HUDEP-2 (cell line): ENCODE results near the gene PIK3AP1.

ENCODE experiments used
- DNase-seq, 76 experiments: peaks; one replicate each; lab custom pipeline; 2025; ENCODE audit not compliant: unreplicated experiment in 76 of 76; lab: John Stamatoyannopoulos, UW

PIK3AP1 gene

DNA sequence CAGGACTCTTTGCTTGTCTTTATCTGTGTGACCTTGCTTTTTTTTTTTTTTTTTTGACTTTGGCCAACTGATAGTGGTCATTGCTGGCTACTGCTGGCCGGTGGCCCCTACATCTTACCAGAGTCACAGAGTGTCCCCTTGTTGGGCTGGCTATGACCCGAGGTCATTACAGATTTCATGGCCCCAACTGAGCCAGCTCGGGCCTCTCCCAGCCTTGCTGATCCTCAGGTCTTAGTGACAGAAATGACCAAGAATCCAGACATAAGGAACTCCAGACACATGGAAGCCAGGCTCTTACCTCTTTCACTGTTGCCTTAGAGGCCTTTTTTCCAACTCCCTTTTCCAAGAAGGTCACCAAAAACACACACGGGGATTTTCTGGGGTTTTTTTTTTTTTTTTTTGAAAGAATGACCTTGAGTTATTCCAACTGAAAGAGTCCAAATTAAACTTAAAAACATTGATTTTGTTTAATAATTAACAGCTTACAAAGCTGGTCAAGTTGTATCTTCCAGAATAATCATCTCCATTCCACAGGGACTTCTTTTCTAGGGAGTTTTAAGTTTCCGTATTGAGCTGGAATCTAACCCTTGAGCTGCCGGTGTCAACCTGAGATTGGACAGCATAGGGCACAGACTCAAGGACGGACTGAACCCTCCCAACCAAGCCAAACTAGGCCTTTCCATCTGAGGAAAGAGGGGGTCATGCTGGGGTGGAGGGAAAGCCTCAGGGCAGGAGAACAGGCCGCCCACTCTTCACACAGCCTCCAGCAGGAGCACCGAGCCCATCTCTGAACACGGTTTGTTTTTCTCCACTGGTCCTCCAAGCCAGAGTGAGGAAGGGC is 43.8 kb downstream of the PIK3AP1 start:
- DNase-seq: no peak

DNA sequence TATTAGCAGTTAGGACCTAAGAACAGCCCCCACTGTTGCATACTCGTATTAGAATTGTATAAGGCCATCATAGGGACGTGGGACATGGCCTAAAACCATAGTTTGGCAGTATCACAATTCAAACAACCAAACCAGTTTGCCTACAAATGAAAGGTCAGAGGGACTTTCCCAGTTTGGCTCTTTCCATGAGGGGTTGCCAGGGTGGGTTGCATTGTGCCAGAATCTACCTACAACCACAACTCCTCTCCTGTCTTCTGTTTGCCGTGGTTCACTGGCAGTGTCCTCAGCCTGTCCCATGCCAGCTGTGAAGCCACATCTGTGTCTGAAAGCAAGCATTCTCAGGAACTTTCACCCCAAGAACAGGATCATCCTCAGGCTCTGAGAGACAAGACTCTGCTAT is 44.5 kb downstream of the PIK3AP1 start:
- no peak for DNase-seq

DNA sequence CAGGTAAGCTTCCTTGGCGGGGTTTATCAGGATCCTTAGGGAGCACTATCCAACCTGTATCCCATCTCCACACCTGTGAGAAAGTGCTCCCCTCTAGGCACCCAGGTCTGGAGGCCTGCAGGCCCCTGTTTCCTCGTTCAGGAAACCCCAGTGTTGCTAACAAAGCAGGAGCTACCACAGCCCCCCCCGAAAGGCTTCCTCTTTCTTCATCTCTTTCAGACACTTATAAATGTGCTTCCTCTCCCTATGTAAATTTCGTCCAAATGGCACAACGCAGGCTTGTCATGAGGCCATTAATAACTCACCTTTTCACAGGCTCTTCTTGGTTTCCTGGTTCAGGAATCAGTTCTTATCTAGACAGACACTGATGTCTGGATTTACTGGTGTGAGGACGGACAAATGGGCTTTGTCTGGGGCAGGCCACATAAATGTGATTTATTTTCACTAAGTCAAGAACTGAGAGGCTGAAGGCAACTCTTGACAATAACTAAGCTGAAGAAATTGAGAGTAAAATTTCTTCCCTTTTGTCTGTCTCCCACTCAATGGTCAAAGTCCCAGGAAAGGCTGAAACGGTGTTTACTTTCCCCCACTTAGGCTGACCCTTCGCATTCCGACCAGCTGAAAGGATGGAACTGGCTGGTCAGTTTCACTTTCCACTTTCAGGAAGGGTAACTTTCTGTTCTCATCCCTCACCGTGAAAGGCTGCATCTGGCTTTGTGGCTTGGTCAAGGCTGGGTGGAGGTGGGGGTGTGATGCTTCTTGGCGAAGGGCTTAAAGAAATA is 46.8 kb downstream of the PIK3AP1 start:
- DNase-seq: no peak

DNA sequence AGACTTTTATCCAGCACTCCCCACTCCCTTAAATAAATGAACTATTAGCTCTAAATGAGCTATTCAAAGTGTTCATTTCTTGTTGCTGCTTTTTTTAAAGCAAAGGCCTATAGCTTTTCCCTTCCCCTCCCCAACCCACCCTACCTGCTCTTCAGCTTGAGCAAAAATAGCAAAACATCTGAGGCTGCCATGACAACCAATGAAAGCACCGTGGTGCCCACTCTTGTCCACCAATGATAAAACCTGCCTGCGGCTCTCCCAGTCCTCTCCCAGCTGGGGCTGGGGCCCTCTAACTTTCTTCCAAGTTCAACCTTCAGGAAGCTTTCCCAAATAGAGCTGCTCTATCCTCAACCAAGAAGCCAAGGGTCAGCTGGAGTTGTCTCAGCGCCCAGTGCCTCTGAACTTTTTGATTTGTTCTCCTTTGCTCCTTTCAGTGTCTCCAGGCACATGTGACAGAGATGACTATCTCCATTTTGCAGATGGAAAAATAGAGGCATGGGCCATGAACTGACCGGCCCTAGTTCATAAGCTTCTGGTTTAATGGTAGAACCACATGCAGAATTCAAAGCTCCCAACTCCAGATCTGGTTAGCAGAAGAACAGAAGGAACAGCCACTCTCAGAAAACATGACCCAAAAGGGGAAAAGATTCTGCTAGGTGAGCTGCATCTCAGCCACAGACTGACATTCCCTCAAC is 47.7 kb downstream of the PIK3AP1 start:
- no peak for DNase-seq

DNA sequence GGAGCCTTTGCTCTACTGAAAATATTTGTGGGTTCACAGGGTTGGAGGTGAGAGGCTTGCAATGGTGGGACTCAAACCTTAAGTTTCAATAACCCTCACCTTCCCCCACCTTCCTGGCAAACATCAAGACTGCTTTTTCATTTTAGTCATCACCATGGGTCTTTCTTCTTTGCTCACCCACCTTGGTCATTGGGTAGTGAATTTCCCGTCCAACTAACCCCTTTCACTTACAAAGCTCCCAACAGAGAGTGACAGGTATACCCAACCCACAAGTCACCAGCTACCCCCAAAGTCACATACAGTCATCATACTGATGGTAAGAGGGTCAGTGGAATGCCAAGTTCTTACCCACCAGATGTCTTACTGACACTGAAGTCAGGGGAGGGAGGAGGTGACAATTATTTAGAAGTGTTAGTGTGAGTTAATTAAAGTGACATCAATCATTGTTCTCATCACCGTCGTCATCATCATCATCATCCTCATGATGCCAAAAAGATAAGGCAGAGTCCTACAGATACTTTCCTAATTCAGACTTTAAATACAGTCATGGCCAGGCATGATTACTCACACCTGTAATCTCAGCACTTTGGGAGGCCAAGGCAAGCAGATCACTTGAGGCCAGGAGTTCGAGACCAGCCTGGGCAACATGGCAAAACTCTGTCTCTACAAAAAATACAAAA is 49.0 kb downstream of the PIK3AP1 start:
- DNase-seq: no peak

DNA sequence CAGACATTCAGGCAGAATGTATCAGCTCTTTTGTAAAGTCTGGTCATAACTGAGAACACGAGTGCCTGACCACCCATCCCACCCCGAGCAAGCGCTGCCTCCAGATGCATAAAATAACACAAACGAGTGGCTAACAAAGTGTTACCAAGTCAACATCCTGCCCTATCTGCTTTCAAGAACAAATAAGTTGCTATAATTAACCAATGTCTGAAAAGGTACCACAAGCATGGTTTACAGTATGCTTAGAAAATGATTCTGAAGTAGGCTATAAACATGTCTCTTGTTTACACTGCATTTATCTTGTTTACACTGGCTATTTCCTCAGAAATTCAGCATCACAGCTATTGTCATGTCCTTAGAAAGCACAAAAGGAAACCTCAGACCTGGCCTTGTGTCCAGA is 49.5 kb downstream of the PIK3AP1 start:
- DNase-seq: no peak

DNA sequence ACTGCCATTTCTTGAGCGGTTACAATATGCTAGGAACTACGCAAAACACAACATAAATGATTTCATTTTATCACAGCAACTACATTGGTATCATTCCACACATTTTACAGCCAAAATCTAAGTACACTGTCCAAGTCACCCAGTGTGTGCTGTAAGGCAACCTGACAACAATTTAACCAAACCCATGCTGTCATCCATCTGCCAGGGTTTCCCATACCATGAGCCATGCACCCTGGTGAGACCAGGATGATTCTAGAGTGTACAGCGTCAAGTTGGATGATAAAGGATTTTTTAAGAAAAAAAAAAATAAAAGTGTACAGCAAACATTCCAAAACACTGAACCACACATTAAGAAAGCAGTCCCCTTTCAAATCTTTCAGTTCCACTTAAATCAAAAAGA is 52.9 kb downstream of the PIK3AP1 start:
- no peak for DNase-seq

DNA sequence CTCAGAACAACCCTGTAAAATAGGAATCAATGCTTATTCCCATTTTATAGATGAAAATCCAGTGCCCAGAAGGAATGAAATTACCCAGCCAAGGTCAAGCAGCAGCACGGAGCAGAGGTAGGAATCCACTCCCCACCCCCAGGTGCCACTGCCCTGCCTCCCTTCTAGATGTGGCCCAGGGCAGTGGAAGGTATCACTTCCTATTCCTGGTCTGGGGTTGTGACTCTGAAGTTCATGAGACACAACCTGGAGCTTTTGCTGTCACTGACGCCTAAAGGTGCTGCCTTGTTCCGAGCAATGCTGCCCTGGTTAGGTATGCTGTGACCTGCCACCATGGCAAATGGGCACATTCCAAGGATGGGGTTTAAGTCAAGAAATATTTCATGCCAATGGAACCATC is 53.6 kb downstream of the PIK3AP1 start:
- DNase-seq: no peak

DNA sequence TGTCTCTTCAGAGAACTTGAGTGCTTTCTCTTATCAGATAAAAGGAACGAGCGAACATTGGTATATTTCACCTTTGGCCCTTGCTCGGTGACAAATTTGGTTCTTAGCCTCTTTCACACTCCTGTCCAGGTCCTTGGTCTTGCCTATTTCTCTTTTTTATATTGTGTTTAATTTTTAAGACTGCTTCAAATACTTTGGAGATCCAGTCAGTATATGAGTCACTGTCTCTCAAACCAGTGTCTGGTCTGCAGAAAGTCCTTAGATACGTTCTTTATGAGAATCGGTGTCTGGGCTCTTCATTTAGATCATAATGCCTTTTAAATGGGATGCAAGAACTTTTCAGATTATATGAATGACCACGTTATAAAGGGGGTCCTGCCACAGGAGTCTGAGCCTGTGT is 55.0 kb downstream of the PIK3AP1 start:
- no peak for DNase-seq

DNA sequence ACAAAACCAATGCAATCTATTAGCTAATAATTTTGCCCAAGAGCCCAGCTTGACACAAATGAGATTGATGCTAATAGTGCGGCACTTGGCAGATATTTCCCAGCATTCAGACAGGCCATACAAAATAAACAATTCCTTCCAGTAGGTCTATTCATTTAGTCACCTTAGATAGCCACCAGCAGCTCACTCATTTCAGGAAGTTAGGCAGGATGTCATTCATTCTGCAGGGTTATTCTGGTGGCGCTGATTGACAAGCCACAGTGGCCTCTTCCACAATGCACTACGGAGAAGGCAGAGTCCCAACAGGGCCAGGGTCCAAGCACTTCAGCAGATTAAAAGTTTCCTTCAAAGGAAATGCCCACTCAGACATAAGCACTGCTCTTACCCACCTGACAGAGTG is 55.8 kb downstream of the PIK3AP1 start:
- no peak for DNase-seq

DNA sequence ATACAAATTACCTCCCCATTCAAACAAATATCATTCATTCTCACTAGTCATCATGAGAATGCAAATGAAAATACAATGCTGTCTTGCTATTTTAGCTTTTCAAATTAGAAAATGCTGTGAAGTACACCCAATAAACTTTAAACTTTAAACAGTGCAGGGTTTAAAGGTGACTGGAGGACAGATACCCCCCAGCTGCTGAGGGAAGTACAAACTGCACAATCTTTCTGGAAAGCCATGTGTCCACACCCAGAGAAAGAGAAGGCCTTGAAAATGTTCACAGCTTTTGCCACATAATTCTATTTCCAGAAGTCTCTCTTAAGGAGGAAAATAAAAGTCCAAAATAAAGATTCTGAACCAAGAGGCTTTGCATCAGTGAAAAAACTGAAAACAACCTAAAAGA is 56.5 kb downstream of the PIK3AP1 start:
- no peak for DNase-seq

DNA sequence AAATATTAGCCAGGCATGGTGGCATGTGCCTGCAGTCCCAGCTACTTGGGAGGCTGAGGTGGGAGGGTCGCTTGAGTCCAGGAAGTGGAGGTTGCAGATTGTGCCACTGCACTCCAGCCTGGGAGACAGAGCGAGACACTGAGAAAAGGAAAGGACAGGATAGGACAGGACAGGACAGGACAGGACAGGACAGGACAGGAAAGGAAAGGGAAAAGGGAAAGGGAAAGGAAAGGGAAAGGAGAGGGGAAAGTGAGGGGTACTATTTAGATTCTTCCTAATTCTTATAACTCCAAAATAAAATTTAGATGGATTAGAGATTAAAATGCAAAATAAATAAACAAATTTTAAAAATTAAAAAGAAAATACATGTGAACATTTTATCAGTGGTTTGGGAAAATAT is 58.7 kb downstream of the PIK3AP1 start:
- no peak for DNase-seq

DNA sequence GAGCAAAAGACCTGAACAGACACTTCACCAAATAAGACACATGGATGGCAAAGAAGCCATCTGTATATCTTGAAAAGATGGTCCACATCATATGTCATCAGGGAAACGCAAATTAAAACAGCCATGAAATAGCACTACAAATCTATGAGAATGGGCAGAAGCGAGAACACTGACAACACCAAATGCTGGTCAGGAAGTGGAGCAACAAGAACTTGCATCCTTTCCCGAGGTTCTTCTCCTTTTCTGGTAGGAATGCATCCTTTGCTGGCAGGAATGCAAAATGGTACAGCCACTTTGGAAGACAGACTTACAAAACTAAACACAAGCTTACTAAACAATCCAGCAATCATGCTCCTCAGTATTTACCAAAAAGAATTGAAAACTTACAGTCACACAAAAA is 60.0 kb downstream of the PIK3AP1 start:
- no peak for DNase-seq

DNA sequence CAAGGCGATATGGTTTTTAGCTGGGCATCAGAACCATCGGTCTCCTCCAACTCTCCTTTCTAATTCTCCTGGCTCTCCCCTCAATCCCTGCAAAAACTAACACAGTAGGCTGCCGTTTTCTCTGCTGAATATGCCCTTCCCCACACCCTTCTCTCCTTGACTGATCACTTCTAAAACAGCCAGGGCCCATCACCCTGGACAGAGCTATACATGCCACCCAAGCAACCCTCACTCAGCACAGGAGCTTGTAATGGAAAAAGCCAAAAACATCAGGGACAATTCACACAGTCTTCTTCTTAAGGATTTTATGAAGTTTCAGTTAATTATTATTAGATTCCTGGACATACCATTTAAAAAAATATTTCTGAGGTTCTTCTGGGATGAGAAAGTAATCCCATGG is 61.5 kb downstream of the PIK3AP1 start:
- DNase-seq: no peak

DNA sequence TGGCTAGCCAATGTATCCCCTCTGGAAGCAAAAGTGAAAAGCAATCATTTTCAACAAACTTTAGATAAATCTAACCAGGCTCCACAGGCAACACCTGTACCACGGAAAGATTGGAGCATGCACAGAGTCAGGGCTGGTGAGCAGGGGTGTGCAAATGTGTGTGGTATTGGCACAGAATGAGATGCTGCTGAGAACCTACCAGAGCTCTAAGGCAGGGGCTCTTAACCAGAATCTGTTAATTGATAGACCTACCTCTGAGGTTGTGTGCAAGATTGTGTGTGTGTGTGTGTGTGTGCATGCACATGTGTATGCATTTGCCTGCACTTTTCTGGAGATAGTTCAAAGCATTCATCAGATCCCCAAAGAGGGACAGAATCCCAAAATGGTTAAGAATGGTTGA is 62.9 kb downstream of the PIK3AP1 start:
- no peak for DNase-seq

DNA sequence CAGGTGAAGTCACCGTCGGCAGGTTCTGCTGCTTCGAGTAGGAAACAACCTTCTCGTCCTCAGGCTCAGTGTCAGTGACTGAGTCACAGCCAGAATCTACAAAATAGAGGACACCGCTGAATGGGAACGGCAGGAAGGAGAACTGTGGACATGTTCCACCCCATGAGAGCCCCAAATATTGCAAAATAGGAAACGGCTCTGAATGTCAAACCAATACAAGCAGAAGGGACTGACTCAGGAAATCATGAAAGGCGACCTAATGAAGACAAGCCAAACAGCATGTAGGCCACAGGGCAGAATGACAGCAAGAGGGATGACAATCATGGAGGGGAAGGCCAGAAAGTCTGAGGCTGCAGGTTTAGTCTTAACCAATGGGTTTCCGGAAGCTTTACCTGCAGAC is 63.5 kb downstream of the PIK3AP1 start:
- DNase-seq: no peak

DNA sequence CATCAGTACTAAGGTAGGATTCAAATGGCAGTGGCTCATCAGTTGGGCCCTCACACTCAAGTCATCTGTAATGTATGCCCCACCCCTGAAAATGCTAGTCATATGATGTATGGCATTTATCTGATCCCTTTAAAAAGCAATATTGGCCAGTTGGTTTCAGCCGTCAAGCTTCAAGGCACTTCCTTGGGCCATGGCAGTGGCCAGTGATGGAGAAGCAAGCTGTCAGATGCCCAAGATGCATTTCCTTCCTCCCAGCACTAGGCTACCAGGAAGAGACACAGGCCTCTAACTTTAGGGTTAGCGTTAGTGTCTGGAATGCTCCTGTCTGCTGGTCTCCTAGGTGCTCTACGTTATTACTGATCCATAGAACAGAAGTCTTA is 64.1 kb downstream of the PIK3AP1 start:
- DNase-seq: no peak

DNA sequence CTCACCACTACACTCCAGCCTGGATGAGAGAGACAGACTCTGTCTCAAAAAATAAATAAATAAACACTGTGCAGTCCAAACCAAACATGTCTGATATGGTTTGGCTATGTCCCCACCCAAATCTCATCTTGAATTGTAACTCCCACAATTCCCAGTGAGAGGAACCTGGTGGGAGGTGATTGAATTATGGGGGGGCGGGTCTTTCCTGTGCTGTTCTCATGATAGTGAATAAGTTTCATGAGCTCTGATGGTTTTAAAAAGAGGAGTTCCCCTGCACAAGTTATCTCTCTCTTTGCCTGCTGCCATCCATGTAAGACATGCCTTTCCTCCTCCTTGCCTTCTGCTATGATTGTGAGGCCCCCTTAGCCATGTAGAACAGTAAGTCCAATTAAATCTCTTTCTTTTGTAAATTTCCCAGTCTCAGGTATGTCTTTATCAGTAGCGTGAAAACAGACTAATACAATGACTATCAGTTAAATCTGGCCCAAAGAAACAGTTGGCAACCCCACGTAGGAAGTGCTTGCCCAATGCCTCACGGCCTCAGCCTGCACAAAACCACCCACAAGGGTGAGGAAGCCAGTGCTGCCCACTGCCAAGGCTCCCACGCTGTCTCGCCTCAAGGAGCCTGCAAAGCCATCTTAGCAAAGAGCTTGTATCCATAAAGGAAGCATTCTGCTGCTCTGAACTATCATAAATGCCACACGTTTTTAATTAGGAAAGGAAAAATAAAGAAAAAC is 64.7 kb downstream of the PIK3AP1 start:
- no peak for DNase-seq

DNA sequence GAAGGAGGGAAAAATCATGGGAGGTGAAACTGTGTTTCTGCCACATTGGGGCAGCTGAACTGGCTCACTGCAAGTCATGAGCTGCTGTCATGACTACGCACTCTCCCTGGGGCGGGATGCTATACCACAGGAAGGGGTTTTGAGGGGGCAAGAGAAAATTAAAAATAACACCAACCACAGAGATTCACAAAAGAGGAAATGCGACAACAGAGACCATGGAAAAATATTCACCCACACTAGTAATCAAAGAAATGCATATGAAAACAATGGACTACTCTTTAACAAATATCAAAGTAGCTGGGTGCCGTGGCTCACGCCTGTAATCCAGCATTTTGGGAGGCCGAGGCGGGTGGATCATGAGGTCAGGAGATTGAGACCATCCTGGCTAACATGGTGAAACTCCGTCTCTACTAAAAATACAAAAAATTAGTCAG is 68.3 kb downstream of the PIK3AP1 start:
- no peak for DNase-seq

DNA sequence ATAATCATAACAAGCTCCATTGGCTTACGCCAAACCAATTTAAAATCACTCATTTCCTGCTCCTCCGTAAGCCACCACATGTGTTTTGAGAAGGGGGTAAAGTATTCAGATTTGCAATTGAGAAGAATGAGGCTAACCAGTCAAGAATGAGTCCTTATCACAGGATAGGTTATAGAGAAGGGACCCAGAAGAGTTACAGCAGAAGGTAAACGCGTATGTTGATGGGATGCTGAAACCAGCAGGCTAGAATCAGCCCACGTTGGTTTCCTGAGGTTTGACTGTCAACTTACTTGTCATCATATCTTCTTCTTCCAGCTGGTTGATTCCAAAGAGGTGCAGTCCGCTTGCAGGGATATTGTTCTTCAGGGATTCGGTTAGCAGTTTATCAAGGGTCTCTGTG is 69.4 kb downstream of the PIK3AP1 start:
- no peak for DNase-seq
